ENCODE data around the gene DCAF8L2. TPM values are rescaled to one million over a fixed set of nuclear protein-coding genes. Genes with fewer than 3 reads are reported as not detected.
A peak's percentile ranks its signal among the peaks of the same experiment; 100 is the strongest.

The DCAF8L2 gene
- total and polyA plus RNA-seq, 2 experiments from 2014 or later: not detected

GRCh38 chrX:27549688-27550087 lies 40.5 kb upstream of the DCAF8L2 start (continued):
- TF ChIP-seq REST (IDR thresholded peaks at IDR 0.05; ENCODE audit: unreplicated experiment) (no peak), ZNF331 (CRISPR knock-in tag; IDR thresholded peaks at IDR 0.05; ENCODE audit: low read depth) (no peak), ZNF114 (CRISPR knock-in tag; IDR thresholded peaks at IDR 0.05) (no peak), JUNB (IDR thresholded peaks at IDR 0.05; ENCODE audit: unreplicated experiment) (no peak), POLR2AphosphoS5 (IDR thresholded peaks at IDR 0.05; ENCODE audit: low read depth) (no peak)
- TF ChIP-seq, protein P1, sequence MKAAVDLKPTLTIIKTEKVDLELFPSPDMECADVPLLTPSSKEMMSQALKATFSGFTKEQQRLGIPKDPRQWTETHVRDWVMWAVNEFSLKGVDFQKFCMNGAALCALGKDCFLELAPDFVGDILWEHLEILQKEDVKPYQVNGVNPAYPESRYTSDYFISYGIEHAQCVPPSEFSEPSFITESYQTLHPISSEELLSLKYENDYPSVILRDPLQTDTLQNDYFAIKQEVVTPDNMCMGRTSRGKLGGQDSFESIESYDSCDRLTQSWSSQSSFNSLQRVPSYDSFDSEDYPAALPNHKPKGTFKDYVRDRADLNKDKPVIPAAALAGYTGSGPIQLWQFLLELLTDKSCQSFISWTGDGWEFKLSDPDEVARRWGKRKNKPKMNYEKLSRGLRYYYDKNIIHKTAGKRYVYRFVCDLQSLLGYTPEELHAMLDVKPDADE (IDR thresholded peaks at IDR 0.05): no peak
- TF ChIP-seq, protein P2, sequence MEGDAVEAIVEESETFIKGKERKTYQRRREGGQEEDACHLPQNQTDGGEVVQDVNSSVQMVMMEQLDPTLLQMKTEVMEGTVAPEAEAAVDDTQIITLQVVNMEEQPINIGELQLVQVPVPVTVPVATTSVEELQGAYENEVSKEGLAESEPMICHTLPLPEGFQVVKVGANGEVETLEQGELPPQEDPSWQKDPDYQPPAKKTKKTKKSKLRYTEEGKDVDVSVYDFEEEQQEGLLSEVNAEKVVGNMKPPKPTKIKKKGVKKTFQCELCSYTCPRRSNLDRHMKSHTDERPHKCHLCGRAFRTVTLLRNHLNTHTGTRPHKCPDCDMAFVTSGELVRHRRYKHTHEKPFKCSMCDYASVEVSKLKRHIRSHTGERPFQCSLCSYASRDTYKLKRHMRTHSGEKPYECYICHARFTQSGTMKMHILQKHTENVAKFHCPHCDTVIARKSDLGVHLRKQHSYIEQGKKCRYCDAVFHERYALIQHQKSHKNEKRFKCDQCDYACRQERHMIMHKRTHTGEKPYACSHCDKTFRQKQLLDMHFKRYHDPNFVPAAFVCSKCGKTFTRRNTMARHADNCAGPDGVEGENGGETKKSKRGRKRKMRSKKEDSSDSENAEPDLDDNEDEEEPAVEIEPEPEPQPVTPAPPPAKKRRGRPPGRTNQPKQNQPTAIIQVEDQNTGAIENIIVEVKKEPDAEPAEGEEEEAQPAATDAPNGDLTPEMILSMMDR (conservative IDR thresholded peaks at IDR 0.05; ENCODE audit: low read depth in 2 of 2): no peak

DNA sequence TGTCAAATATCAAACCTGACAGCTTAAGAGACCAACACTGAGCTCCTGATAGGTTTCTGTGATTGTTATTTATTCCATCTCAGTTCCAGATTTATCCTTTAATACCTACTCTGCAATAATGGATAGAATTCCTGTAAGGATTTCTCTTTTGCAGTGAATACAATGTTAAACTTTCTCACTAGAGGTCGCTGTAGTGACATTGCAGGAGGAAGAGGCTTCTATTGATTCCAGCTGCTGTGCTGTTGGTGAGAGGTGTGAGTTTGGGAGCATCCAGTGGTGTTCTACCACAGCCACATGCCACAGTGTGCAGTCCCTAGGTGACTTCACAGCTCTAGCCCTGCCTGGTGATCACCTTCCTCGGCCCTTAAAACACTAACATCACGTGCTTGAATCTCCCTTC lies 34.6 kb upstream of the DCAF8L2 start:
- Mint-ChIP-seq H3K36me3 (ENCODE audit: low read depth) (no peaks in the 10 kb centered on the region), H3K4me3 (no peak overlapping the region), H3K27me3 (ENCODE audit: insufficient read depth, low read depth, poor library complexity) (no peaks in the 10 kb centered on the region), H3K27ac (no peak overlapping the region), H3K4me1 (no peaks in the 10 kb centered on the region), H3K9me3 (no peaks in the 10 kb centered on the region)
- Histone ChIP-seq H3K9me2 (ENCODE audit: insufficient read depth) (no peaks in the 10 kb centered on the region), H3F3A (replicated peaks; ENCODE audit: low read depth) (no peaks in the 10 kb centered on the region), H2AFZ (no peak overlapping the region), H3K27me3 (ENCODE audit: insufficient read depth) (no peaks in the 10 kb centered on the region), H3K27ac (ENCODE audit: low read depth) (no peak overlapping the region), H3K4me2 (no peak overlapping the region), H4K20me1 (replicated peaks; ENCODE audit: insufficient read depth) (no peaks in the 10 kb centered on the region), H3K4me1 (ENCODE audit: insufficient read depth) (no peaks in the 10 kb centered on the region), H3K79me2 (replicated peaks; ENCODE audit: insufficient read depth) (no peaks in the 10 kb centered on the region), H3K4me3 (no peak overlapping the region), H3K36me3 (ENCODE audit: insufficient read depth) (no peaks in the 10 kb centered on the region)
- DNase-seq (ENCODE audit: low spot score) (peak; percentile 54), ATAC-seq (peak; percentile 76)
- TF ChIP-seq, protein P2 (conservative IDR thresholded peaks at IDR 0.05; ENCODE audit: low read depth in 2 of 2): peak; percentile 52 to 65
- TF ChIP-seq STAT1 (IDR thresholded peaks at IDR 0.05; ENCODE audit: unreplicated experiment): no peak
